ENCODE measurements around the gene HOATZ.

The HOATZ gene

GRCh38 chr11:111514216-111515031 is at the start of gene HOATZ:
Gene HOATZ (plus strand): TSS chr11:111514778. CDS start chr11:111514785, 7 bp downstream.
- DNase-seq, result no peak

- DNase-seq, result no peak
These were observed 49.2 kb upstream of the HOATZ start for GRCh38 chr11:111465400-111465799.

GRCh38 chr11:111466615-111467014 is 48.0 kb upstream of the HOATZ start:
- no peak for DNase-seq

GRCh38 chr11:111469200-111469599 is 45.4 kb upstream of the HOATZ start:
- no peak for DNase-seq

GRCh38 chr11:111472228-111472627 is 42.4 kb upstream of the HOATZ start:
- DNase-seq, result no peak

- no peak for DNase-seq
These were observed 40.1 kb upstream of the HOATZ start for GRCh38 chr11:111474432-111474831.

GRCh38 chr11:111476366-111476765 is 38.2 kb upstream of the HOATZ start:
- DNase-seq, result no peak

- DNase-seq, result no peak
These were observed 37.6 kb upstream of the HOATZ start for GRCh38 chr11:111476956-111477355.

- no peak for DNase-seq
These were observed 36.7 kb upstream of the HOATZ start for GRCh38 chr11:111477898-111478297.

GRCh38 chr11:111479666-111480065 is 34.9 kb upstream of the HOATZ start:
- no peak for DNase-seq

GRCh38 chr11:111483431-111483830 is 31.1 kb upstream of the HOATZ start:
- no peak for DNase-seq

GRCh38 chr11:111490496-111490895 is 24.1 kb upstream of the HOATZ start:
- DNase-seq, result no peak

GRCh38 chr11:111494040-111494439 is 20.5 kb upstream of the HOATZ start:
- no peak for DNase-seq

- no peak for DNase-seq
These were observed 15.1 kb upstream of the HOATZ start for GRCh38 chr11:111499483-111499882.

- DNase-seq, result no peak
These were observed 14.1 kb upstream of the HOATZ start for GRCh38 chr11:111500481-111500880.

GRCh38 chr11:111502611-111503010 is 12.0 kb upstream of the HOATZ start:
- no peak for DNase-seq

GRCh38 chr11:111510311-111510710 is 4.3 kb upstream of the HOATZ start:
- no peak for DNase-seq

GRCh38 chr11:111512296-111513239 is 2.0 kb upstream of the HOATZ start, which contains the start of gene BTG4:
Gene BTG4 (minus strand): TSS chr11:111512386. CDS start chr11:111498776, 13,610 bp downstream.
- DNase-seq, result peak; percentile 16

- DNase-seq, result no peak
These were observed 1.4 kb upstream of the HOATZ start for GRCh38 chr11:111513240-111513605.

- no peak for DNase-seq
These were observed 1.0 kb downstream of the HOATZ start for GRCh38 chr11:111515591-111515990.

GRCh38 chr11:111518668-111519067 is 4.1 kb downstream of the HOATZ start:
- DNase-seq, result no peak

- no peak for DNase-seq
These were observed 6.0 kb downstream of the HOATZ start for GRCh38 chr11:111520560-111520959.

GRCh38 chr11:111521135-111521534 is 6.6 kb downstream of the HOATZ start:
- no peak for DNase-seq

- DNase-seq, result no peak
These were observed 7.8 kb downstream of the HOATZ start for GRCh38 chr11:111522426-111522825.
